ENCODE measurements around the gene AFF3. TPM values are rescaled to one million over a fixed set of nuclear protein-coding genes. Genes with fewer than 3 reads are reported as not detected.

AFF3 gene
- total and polyA plus RNA-seq, 2 experiments from 2014 or later: 12.0 to 12.8 TPM

DNA sequence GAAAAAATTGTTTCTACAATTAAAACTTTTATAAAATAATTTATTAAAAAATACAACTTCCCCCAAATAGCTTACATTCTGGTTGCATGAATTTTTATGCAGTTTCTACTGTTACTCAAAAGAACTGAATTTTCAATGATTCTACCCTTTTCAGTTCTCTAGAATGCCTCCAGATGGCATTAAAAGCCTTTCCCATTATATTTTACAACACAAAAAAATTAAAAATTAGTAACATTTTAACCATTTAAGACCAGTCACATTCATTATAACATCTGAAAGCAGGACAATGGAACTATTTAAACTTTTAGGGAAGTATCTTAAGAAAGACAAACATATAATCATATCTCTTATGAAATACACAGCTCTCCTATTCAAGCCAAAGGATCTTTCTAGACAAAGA, 416.6 kb downstream of the AFF3 start:
- no peaks in the 10 kb centered on the region for H3K9me3 ChIP-seq (ENCODE audit: low read depth)
- no peaks in the 10 kb centered on the region for H3K4me1 ChIP-seq (ENCODE audit: low read depth)
- no peak for DNase-seq (ENCODE audit: low read depth in 1 of 2, low spot score in 1 of 2)
- H3K36me3 ChIP-seq: no peaks in the 10 kb centered on the region
- H3K27ac ChIP-seq: no peak overlapping the region
- TF ChIP-seq CTCF (IDR thresholded peaks at IDR 0.05; ENCODE audit: low read depth, low read length): peak; percentile 28
- no peak overlapping the region for H3K4me3 ChIP-seq
- no peaks in the 10 kb centered on the region for H3K27me3 ChIP-seq

DNA sequence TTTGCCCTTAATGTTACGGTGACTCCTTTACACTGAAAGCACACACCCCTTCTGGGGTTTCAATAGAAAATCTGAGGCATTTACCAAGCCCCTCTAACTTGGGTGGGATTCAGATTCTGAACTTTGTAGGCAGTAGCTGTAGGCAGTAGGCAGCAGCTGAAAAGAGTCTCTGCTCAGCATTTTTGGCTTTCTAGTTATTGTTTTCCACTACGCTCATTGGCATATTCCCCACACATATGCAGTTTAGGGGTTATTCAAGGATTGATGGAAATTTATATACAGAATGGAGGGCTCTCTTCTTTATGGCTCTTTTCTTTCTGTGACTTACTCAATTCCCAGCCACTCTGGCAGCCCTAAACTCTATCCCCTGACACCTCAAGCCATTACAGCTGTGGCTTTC, 419.9 kb downstream of the AFF3 start:
- DNase-seq (ENCODE audit: low read depth in 1 of 2, low spot score in 1 of 2): no peak
- TF ChIP-seq CTCF (IDR thresholded peaks at IDR 0.05; ENCODE audit: low read depth, low read length): no peak
- no peaks in the 10 kb centered on the region for H3K36me3 ChIP-seq
- H3K27me3 ChIP-seq: no peaks in the 10 kb centered on the region
- H3K27ac ChIP-seq: no peak overlapping the region
- H3K4me1 ChIP-seq (ENCODE audit: low read depth): no peaks in the 10 kb centered on the region
- no peaks in the 10 kb centered on the region for H3K9me3 ChIP-seq (ENCODE audit: low read depth)
- H3K4me3 ChIP-seq: no peak overlapping the region

DNA sequence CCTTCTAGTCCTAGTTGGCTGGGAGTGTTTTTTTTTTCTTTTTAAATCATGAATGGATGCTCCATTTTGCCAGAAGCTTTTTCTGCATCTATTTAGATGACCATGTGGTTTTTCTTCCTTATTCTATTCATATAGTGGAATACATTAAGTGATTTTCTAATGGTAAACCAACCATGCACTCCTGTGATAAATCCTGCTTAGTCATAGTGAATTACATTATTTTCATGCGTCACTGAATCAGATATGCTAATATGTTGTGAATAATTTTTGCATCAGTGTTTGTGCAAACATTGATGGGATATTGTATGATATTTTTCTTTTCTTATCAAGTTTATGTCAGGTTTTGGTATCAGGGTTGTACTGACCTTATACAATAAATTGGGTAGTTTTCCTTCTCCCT, 423.3 kb downstream of the AFF3 start:
- no peaks in the 10 kb centered on the region for H3K36me3 ChIP-seq
- DNase-seq (ENCODE audit: low read depth in 1 of 2, low spot score in 1 of 2): no peak
- no peaks in the 10 kb centered on the region for H3K9me3 ChIP-seq (ENCODE audit: low read depth)
- TF ChIP-seq CTCF (IDR thresholded peaks at IDR 0.05; ENCODE audit: low read depth, low read length): no peak
- H3K4me1 ChIP-seq (ENCODE audit: low read depth): no peaks in the 10 kb centered on the region
- no peak overlapping the region for H3K4me3 ChIP-seq
- no peaks in the 10 kb centered on the region for H3K27me3 ChIP-seq
- no peak overlapping the region for H3K27ac ChIP-seq

- peaks cover 5% of the 10 kb centered on the region for H3K4me1 ChIP-seq (ENCODE audit: low read depth)
- no peaks in the 10 kb centered on the region for H3K27me3 ChIP-seq
- peak in 1 of 2 donors; percentile 27 for DNase-seq (ENCODE audit: low read depth in 1 of 2, low spot score in 1 of 2)
- TF ChIP-seq CTCF (IDR thresholded peaks at IDR 0.05; ENCODE audit: low read depth, low read length): no peak
- no peak overlapping the region for H3K27ac ChIP-seq
- no peak overlapping the region for H3K4me3 ChIP-seq
- no peaks in the 10 kb centered on the region for H3K36me3 ChIP-seq
- no peaks in the 10 kb centered on the region for H3K9me3 ChIP-seq (ENCODE audit: low read depth)
Measured at GRCh38 chr2:99715956-99716355, 426.4 kb downstream of the AFF3 start.

- Histone ChIP-seq H3K4me1 (ENCODE audit: low read depth) (peaks cover 11% of the 10 kb centered on the region), H3K9me3 (ENCODE audit: low read depth) (no peaks in the 10 kb centered on the region), H3K36me3 (no peaks in the 10 kb centered on the region), H3K27me3 (no peaks in the 10 kb centered on the region), H3K27ac (no peak overlapping the region), H3K4me3 (no peak overlapping the region)
- DNase-seq (ENCODE audit: low read depth in 1 of 2, low spot score in 1 of 2): no peak
- no peak for TF ChIP-seq CTCF (IDR thresholded peaks at IDR 0.05; ENCODE audit: low read depth, low read length)
Measured at GRCh38 chr2:99714349-99714748, 428.0 kb downstream of the AFF3 start.

DNA sequence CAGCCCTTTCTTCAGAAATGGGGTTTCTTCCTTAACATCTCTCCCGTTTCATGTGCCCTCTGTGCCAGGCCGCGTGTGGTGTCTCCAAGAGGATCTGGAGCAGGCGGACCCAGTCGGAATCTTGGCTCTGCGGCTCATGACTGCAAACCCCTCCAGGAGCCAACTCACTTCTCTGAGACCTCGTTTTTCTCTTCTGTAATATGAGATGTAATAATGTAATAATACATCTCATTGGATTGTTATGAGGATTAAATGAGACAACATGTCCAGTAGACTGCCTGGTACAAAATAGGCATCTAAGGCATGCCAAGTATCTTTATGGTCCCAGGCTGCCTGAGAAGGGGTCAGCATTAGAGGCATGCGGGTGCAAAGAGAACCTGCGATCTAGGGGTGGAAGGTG, 431.2 kb downstream of the AFF3 start:
- Histone ChIP-seq H3K27ac (peak overlapping the region; percentile 70), H3K36me3 (no peaks in the 10 kb centered on the region), H3K4me3 (no peak overlapping the region), H3K9me3 (ENCODE audit: low read depth) (no peaks in the 10 kb centered on the region), H3K27me3 (no peaks in the 10 kb centered on the region), H3K4me1 (ENCODE audit: low read depth) (peaks cover 11% of the 10 kb centered on the region)
- no peak for TF ChIP-seq CTCF (IDR thresholded peaks at IDR 0.05; ENCODE audit: low read depth, low read length)
- DNase-seq (ENCODE audit: low read depth in 1 of 2, low spot score in 1 of 2): no peak

Measured in cardiac muscle cell (in vitro differentiated cells and primary cell).